ENCODE measurements around the gene CLUH. TPM values are rescaled to one million over a fixed set of nuclear protein-coding genes. Genes with fewer than 3 reads are reported as not detected.

CLUH gene
- total and polyA plus RNA-seq, 10 donors, result 14.3 to 82.6 (median 49.4) TPM

DNA sequence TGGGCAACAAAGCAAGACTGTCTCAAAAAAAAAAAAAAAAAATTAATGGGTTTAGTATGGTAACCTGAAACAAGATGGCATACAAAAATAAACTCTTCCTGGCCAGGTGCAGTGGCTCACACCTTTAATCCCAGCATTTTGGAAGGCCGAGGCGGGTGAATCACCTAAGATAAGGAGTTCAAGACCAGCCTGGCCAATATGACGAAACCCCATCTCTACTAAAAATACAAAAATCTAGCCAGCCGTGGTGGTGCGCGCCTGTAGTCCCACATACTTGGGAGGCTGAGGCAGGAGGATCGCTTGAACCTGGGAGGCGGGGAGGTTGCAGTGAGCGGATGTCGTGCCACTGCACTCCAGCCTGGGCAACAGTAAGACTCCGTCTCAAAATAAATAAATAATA lies 62.4 kb downstream of the CLUH start:
- 96 to 99% (median 97%) methylated on average over 11 of the region's 11 CpGs for WGBS, 5 donors
- intact Hi-C loops (cut with DNase I; ENCODE audit: low total_unique reads), result no loop called here

DNA sequence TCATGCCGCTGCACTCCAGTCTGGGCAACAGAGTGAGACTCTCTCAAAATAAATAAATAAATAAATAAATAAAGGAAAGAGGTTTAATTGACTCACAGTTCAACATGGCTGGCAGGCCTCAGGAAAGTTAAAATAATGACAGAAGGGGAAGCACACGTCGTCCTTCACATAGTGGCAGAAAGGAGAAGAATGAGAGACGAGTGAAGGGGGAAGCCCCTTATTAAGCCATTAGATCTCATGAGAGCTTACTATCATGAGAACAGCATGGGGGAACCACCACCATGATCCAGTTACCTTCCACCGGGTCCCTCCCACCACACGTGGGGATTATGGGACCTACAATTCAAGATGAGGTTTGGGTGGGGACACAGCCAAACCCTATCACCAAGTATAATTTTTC lies 63.6 kb downstream of the CLUH start:
- Histone ChIP-seq H3K27ac (no peak overlapping the region), H3K4me3 (no peak overlapping the region), H3K4me1 (peaks cover 0 to 5% (median 0%) of the 10 kb centered on the region in 6 donors), H3K9me3 (peaks cover 0 to 7% (median 0%) of the 10 kb centered on the region in 8 donors), H3K27me3 (replicated peaks in 1 of 7) (no peaks in the 10 kb centered on the region), H3K36me3 (peaks cover 0 to 94% (median 32%) of the 10 kb centered on the region in 6 donors)
- WGBS, 5 donors, result 67 to 80% (median 71%) methylated on average over 6 of the region's 6 CpGs
- TF ChIP-seq POLR2AphosphoS5 (IDR thresholded peaks at IDR 0.05) (no peak), CTCF (IDR thresholded peaks at IDR 0.05 in 8 of 11, conservative IDR thresholded peaks at IDR 0.05 in 3 of 11) (no peak), POLR2A (IDR thresholded peaks at IDR 0.05) (no peak)
- no peak for DNase-seq
- intact Hi-C loops (cut with DNase I; ENCODE audit: low total_unique reads), result no loop called here

More for the DNA sequence above, 62.4 kb downstream of the CLUH start:
- no peaks in the 10 kb centered on the region for H3K27me3 ChIP-seq (replicated peaks in 1 of 7)
- no peak for DNase-seq
- H3K27ac ChIP-seq, result no peak overlapping the region
- H3K4me3 ChIP-seq, result no peak overlapping the region
- H3K4me1 ChIP-seq, result peaks cover 0 to under 1% (median 0%) of the 10 kb centered on the region in 6 donors
- H3K9me3 ChIP-seq, result peaks cover 0 to 9% (median 0%) of the 10 kb centered on the region in 8 donors
- TF ChIP-seq CTCF (IDR thresholded peaks at IDR 0.05 in 8 of 11, conservative IDR thresholded peaks at IDR 0.05 in 3 of 11), result no peak
- peak in 1 of 3 donors; percentile 20 for TF ChIP-seq POLR2AphosphoS5 (IDR thresholded peaks at IDR 0.05)
- H3K36me3 ChIP-seq, result peaks cover 0 to 91% (median 25%) of the 10 kb centered on the region in 6 donors

DNA sequence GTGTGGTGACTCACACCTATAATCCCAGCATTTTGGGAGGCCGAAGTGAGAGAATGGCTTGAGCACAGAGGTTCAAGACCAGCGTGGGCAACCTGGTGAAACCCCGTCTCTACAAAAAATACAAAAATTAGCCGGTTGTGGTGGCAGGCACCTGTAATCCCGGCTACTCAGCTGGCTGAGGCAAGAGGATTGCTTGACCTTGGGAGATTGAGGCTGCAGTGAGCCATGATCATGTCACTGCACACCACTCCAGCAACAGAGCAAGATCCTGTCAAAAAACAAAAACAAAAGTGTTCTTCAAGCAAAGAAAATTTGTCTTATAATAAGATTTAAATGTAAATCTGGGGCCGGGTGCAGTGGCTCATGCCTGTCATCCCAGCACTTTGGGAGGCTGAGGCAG lies 66.6 kb downstream of the CLUH start:
- intact Hi-C loops (cut with DNase I; ENCODE audit: low total_unique reads), result no loop called here
- Histone ChIP-seq H3K4me1 (peaks cover 0 to 8% (median 0%) of the 10 kb centered on the region in 6 donors), H3K36me3 (peaks cover 0 to 95% (median 39%) of the 10 kb centered on the region in 6 donors), H3K4me3 (no peak overlapping the region), H3K27me3 (replicated peaks in 1 of 7) (no peaks in the 10 kb centered on the region), H3K27ac (no peak overlapping the region), H3K9me3 (no peaks in the 10 kb centered on the region)
- TF ChIP-seq POLR2A (IDR thresholded peaks at IDR 0.05) (no peak), CTCF (IDR thresholded peaks at IDR 0.05 in 8 of 11, conservative IDR thresholded peaks at IDR 0.05 in 3 of 11) (no peak), POLR2AphosphoS5 (IDR thresholded peaks at IDR 0.05) (peak in 1 of 3 donors; percentile 21)
- no peak for DNase-seq
- 75 to 91% (median 79%) methylated on average over 6 of the region's 6 CpGs for whole genome bisulfite sequencing, 5 donors

Small RNA genes within 50 kb of the gene (microRNA-seq; reads per million reads assigned to microRNA genes)
- gene MIR1253 (0 reads per million in 3 donors), gene MIR6776 (0 reads per million in 3 donors)

Small RNA genes within 50 kb of the gene (small RNA-seq; reads per million reads assigned to genes)
- gene MIR1253 (0 reads per million in 4 donors), gene MIR6776 (0 reads per million in 4 donors), gene RN7SL608P (0 reads per million in 4 donors), gene hsa-mir-1253 (0 reads per million in 4 donors)

Other genes with a start within 250 kb of the CLUH start
- 10 to 100 TPM; 20.1 to 38.2 (median 34.6) TPM for gene METTL16, start 199.9 kb downstream of the CLUH start, total RNA-seq
- 10 to 100 TPM; 17.1 to 25.4 (median 22.8) TPM for gene METTL16, start 199.9 kb downstream of the CLUH start, polyA plus RNA-seq
- 100 to 1,000 TPM; 101 to 175 (median 117) TPM for gene PAFAH1B1, start 118.1 kb downstream of the CLUH start, total RNA-seq
- gene PAFAH1B1, start 118.1 kb downstream of the CLUH start, polyA plus RNA-seq, result 10 to 100 TPM; 20.8 to 34.5 (median 30.8) TPM
- under 1 TPM in 4 of 7 donors, not detected in 3; 0.14 to 0.26 (median 0.22) TPM for gene CCDC92B, start 37.9 kb upstream of the CLUH start, total RNA-seq
- under 1 TPM; 0.03 to 0.20 (median 0.06) TPM for gene CCDC92B, start 37.9 kb upstream of the CLUH start, polyA plus RNA-seq
- gene RAP1GAP2, start 84.7 kb upstream of the CLUH start, total RNA-seq, result 10 to 100 TPM; 12.3 to 32.7 (median 14.5) TPM
- gene RAP1GAP2, start 84.7 kb upstream of the CLUH start, polyA plus RNA-seq, result 1 to 10 TPM; 1.2 to 2.7 (median 1.5) TPM